ENCODE data around the gene TBK1.

GRCh38 chr12:64501486-64501885 is 49.6 kb downstream of the TBK1 start:
- no peak for TF ChIP-seq ATF1 (CRISPR knock-in tag; IDR thresholded peaks at IDR 0.05)
- no peak for TF ChIP-seq CTCF (IDR thresholded peaks at IDR 0.05)
- TF ChIP-seq CREB1 (CRISPR knock-in tag; IDR thresholded peaks at IDR 0.05), result no peak
- TF ChIP-seq MAX (CRISPR knock-in tag; IDR thresholded peaks at IDR 0.05), result no peak
- no peak for TF ChIP-seq JUN (CRISPR knock-in tag; IDR thresholded peaks at IDR 0.05)
- no peak for TF ChIP-seq TP53 (CRISPR knock-in tag; IDR thresholded peaks at IDR 0.05)
- no peak for TF ChIP-seq ZNF232 (CRISPR knock-in tag; IDR thresholded peaks at IDR 0.05)
- no peak for TF ChIP-seq ELF4 (CRISPR knock-in tag; IDR thresholded peaks at IDR 0.05; ENCODE audit: low read depth)
- TF ChIP-seq ZNF512 (CRISPR knock-in tag; IDR thresholded peaks at IDR 0.05; ENCODE audit: borderline replicate concordance), result no peak
- TF ChIP-seq GABPB1 (CRISPR knock-in tag; IDR thresholded peaks at IDR 0.05), result no peak
- TF ChIP-seq NFYB (CRISPR knock-in tag; conservative IDR thresholded peaks at IDR 0.05; ENCODE audit: low read depth), result no peak
- TF ChIP-seq RELA (CRISPR knock-in tag; IDR thresholded peaks at IDR 0.05; ENCODE audit: borderline replicate concordance), result no peak
